Gastroesophageal sphincter (tissue), 3 donors: ENCODE measurements around the gene ATP10A.

Source experiments
- CTCF ChIP-seq, 4 experiments: fragments of 200-600 bp in 2 of 4; fragments of 450-650 bp in 2 of 4; sonication (generic) in 1 of 4; IDR thresholded peaks; one replicate each; pipeline ENCODE4 v1.5.1; 2017 to 2019; ENCODE audit warnings: antibody characterized with exemption in 4 of 4, mild to moderate bottlenecking in 2 of 4, moderate library complexity in 2 of 4
- POLR2AphosphoS5 ChIP-seq: sonication (generic); formaldehyde crosslinking; IDR thresholded peaks from one replicate; pipeline ENCODE4 v1.6.1; 2017; ENCODE audit warnings: antibody characterized with exemption

- no peak for TF ChIP-seq CTCF (IDR thresholded peaks at IDR 0.05)
- peak; percentile 92 for TF ChIP-seq POLR2AphosphoS5
These were observed 66.1 kb downstream of the ATP10A start for GRCh38 chr15:25797035-25797434.
